ENCODE data around the gene ITPR2.

ITPR2 gene

GRCh38 chr12:26576266-26576665 is 256.7 kb downstream of the ITPR2 start:
- TF ChIP-seq CTCF (IDR thresholded peaks at IDR 0.05; ENCODE audit: low read depth, low read length) = no peak
- no peak for DNase-seq (ENCODE audit: extremely low read depth, low read depth)

- DNase-seq (ENCODE audit: extremely low read depth, low read depth) = no peak
- TF ChIP-seq CTCF (IDR thresholded peaks at IDR 0.05; ENCODE audit: low read depth, low read length) = no peak
These were observed 259.6 kb downstream of the ITPR2 start for GRCh38 chr12:26573225-26573909.

GRCh38 chr12:26572137-26572536 is 260.9 kb downstream of the ITPR2 start:
- no peak for DNase-seq (ENCODE audit: extremely low read depth, low read depth)
- TF ChIP-seq CTCF (IDR thresholded peaks at IDR 0.05; ENCODE audit: low read depth, low read length) = no peak

GRCh38 chr12:26571560-26571959 is 261.4 kb downstream of the ITPR2 start:
- no peak for TF ChIP-seq CTCF (IDR thresholded peaks at IDR 0.05; ENCODE audit: low read depth, low read length)

GRCh38 chr12:26567126-26567525 is 265.9 kb downstream of the ITPR2 start:
- DNase-seq (ENCODE audit: extremely low read depth, low read depth) = no peak
- no peak for TF ChIP-seq CTCF (IDR thresholded peaks at IDR 0.05; ENCODE audit: low read depth, low read length)

More at GRCh38 chr12:26571560-26571959, 261.4 kb downstream of the ITPR2 start:
- no peak for DNase-seq (ENCODE audit: extremely low read depth, low read depth)

GRCh38 chr12:26566675-26567074 is 266.3 kb downstream of the ITPR2 start:
- TF ChIP-seq CTCF (IDR thresholded peaks at IDR 0.05; ENCODE audit: low read depth, low read length) = no peak
- peak; percentile 36 for DNase-seq (ENCODE audit: extremely low read depth, low read depth)

- no peak for DNase-seq (ENCODE audit: extremely low read depth, low read depth)
- no peak for TF ChIP-seq CTCF (IDR thresholded peaks at IDR 0.05; ENCODE audit: low read depth, low read length)
These were observed 266.8 kb downstream of the ITPR2 start for GRCh38 chr12:26566186-26566585.
